Spleen (tissue), 11 donors: Measurements from ENCODE around the gene PCP2. TPM values are rescaled to one million over a fixed set of nuclear protein-coding genes. Genes with fewer than 3 reads are reported as not detected.

Source experiments
- DNase-seq: peaks from one replicate; pipeline ENCODE4 v3.0.0-alpha.2; 2020
- H3K27ac ChIP-seq, 8 donors: fragments of 200-600 bp; sonication (generic) in 7 of 8; 1 replicate in 4 of 8; 2 replicates in 4 of 8; pipeline versions ENCODE4 v1.5.0 to v1.8.0; 2016 to 2021; ENCODE audit warnings: inconsistent platforms in 4 of 8, mild to moderate bottlenecking in 4 of 8, moderate library complexity in 1 of 8
- H3K27me3 ChIP-seq, 7 donors: fragments of 200-600 bp; sonication (generic) in 6 of 7; replicated peaks in 1 of 7; 1 replicate in 4 of 7; 2 replicates in 3 of 7; pipeline versions ENCODE4 v1.5.0 to v1.8.0; 2016 to 2021; ENCODE audit warnings: inconsistent platforms in 3 of 7, mild to moderate bottlenecking in 1 of 7
- H3K36me3 ChIP-seq, 6 donors: fragments of 200-600 bp; sonication (generic) in 5 of 6; 1 replicate in 4 of 6; 2 replicates in 2 of 6; pipeline versions ENCODE4 v1.5.0 to v1.8.0; 2016 to 2021; ENCODE audit warnings: inconsistent platforms in 2 of 6
- H3K4me1 ChIP-seq, 6 donors: fragments of 200-600 bp; sonication (generic) in 5 of 6; 1 replicate in 3 of 6; 2 replicates in 3 of 6; pipeline versions ENCODE4 v1.5.0 to v1.8.0; 2016 to 2021; ENCODE audit warnings: inconsistent platforms in 3 of 6
- H3K4me3 ChIP-seq, 8 donors: fragments of 200-600 bp; sonication (generic) in 7 of 8; 1 replicate in 4 of 8; 2 replicates in 4 of 8; pipeline versions ENCODE4 v1.5.0 to v1.8.0; 2016 to 2021; ENCODE audit warnings: inconsistent platforms in 4 of 8, mild to moderate bottlenecking in 4 of 8, moderate library complexity in 2 of 8
- H3K9me3 ChIP-seq, 8 donors: fragments of 200-600 bp; sonication (generic) in 7 of 8; 1 replicate in 4 of 8; 2 replicates in 4 of 8; pipeline versions ENCODE4 v1.5.0 to v1.8.0; 2016 to 2021; ENCODE audit warnings: inconsistent platforms in 4 of 8
- POLR2A ChIP-seq, 3 donors: fragments of 450-650 bp; IDR thresholded peaks; one replicate each; pipeline ENCODE4 v1.5.1; 2017; ENCODE audit warnings: antibody characterized with exemption in 3 of 3, mild to moderate bottlenecking in 1 of 3
- POLR2AphosphoS5 ChIP-seq, 3 donors: sonication (generic); formaldehyde crosslinking; IDR thresholded peaks; one replicate each; pipeline ENCODE4 v1.5.1; 2017; ENCODE audit warnings: antibody characterized with exemption in 3 of 3
- WGBS, 5 donors: extraction: QIAGEN DNeasy Blood & Tissue Kit in 3 of 5; methylation state at CpG; one replicate each; pipeline versions ENCODE4 v1.1.5 to v1.1.7; 2013 to 2018; 5-methylcytosine and 5-hydroxymethylcytosine counted together
- intact Hi-C: fragments of 100-400 bp; cut with DNase I; formaldehyde crosslinking; loops from one replicate; pipeline ENCODE4 v1.15.0; 2023; ENCODE audit warnings: low total_unique reads
- polyA plus RNA-seq, 3 donors: library from polyadenylated mRNA; stranded (reverse); fragments of 200-250 nt; gene quantifications; one replicate each; pipeline ENCODE4 v1.2.1, GENCODE V29; 2013
- total RNA-seq, 7 donors: library from RNA; depleted of rRNA in 3 of 7; stranded (reverse); fragments of >200 nt in 3 of 7; fragmentation: NEBNext Ultra II Directional in 4 of 7; extraction: Animal tissue kit (Norgen Biotek cat#: 25700) in 4 of 7; gene quantifications; one replicate each; pipeline versions ENCODE4 v1.1.0 to v1.2.1, GENCODE V29; 2016 to 2021
- TF ChIP-seq, protein P1 (sequence below), 11 experiments: fragments of 200-600 bp in 7 of 11; fragments of 450-650 bp in 4 of 11; sonication (generic) in 4 of 11; IDR thresholded peaks in 8 of 11; conservative IDR thresholded peaks in 3 of 11; 1 replicate in 7 of 11; 2 replicates in 4 of 11; pipeline versions ENCODE4 v1.4.0 to v1.8.0; 2016 to 2021; ENCODE audit warnings: antibody characterized with exemption in 11 of 11, inconsistent platforms in 4 of 11, mild to moderate bottlenecking in 1 of 11
- donor health status: healthy with polysubstance abuse.
- donor health status: DM: no; HTN: no; CAD: no; lungs with moderate emphysema.
- donor health status: DM: no; HTN: no; CAD: no.
- donor health status: Bipolar disorder and iron deficiency.
- donor health status: healthy.
- donor health status: DM: no; HTN: no; CAD: no.
- donor health status: DM: yes; HTN: yes; CAD: no.

Gene PCP2
- total and polyA plus RNA-seq, 10 donors, result 1.5 to 5.9 (median 2.5) TPM; not detected in 1

DNA sequence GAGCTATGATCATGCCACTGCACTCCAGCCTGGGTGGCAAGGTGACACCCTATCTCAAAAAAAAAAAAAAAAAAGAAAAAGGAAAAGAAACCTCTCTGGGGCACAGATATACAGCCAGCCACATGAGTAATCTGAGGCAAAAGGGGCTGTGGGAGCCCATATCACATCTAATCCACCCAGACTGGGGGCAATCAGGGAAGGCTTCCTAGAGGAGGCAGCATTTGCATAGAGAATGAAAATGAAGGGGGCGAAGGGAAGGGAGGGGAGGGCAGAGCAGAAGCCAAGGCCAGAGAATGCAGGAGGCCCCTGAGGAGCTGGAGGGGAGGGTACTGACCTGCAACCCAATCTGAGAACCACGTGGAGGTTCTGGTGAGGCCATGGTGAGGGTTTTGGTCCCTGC, 16.6 kb upstream of the PCP2 start:
- WGBS, 5 donors, result 40 to 54% (median 43%) methylated on average over 2 of the region's 2 CpGs
- intact Hi-C loops, result no loop called here
- H3K9me3 ChIP-seq, result no peaks in the 10 kb centered on the region
- no peak for DNase-seq
- H3K27ac ChIP-seq, result no peak overlapping the region
- peaks cover 0 to 30% (median 19%) of the 10 kb centered on the region in 6 donors for H3K36me3 ChIP-seq
- peaks cover 0 to 14% (median 0%) of the 10 kb centered on the region in 7 donors for H3K27me3 ChIP-seq
- TF ChIP-seq, protein P1, sequence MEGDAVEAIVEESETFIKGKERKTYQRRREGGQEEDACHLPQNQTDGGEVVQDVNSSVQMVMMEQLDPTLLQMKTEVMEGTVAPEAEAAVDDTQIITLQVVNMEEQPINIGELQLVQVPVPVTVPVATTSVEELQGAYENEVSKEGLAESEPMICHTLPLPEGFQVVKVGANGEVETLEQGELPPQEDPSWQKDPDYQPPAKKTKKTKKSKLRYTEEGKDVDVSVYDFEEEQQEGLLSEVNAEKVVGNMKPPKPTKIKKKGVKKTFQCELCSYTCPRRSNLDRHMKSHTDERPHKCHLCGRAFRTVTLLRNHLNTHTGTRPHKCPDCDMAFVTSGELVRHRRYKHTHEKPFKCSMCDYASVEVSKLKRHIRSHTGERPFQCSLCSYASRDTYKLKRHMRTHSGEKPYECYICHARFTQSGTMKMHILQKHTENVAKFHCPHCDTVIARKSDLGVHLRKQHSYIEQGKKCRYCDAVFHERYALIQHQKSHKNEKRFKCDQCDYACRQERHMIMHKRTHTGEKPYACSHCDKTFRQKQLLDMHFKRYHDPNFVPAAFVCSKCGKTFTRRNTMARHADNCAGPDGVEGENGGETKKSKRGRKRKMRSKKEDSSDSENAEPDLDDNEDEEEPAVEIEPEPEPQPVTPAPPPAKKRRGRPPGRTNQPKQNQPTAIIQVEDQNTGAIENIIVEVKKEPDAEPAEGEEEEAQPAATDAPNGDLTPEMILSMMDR (IDR thresholded peaks at IDR 0.05 in 8 of 11, conservative IDR thresholded peaks at IDR 0.05 in 3 of 11), result no peak
- TF ChIP-seq POLR2AphosphoS5 (IDR thresholded peaks at IDR 0.05) (no peak), POLR2A (IDR thresholded peaks at IDR 0.05) (no peak)
- peaks cover 3 to 61% (median 14%) of the 10 kb centered on the region in 6 donors for H3K4me1 ChIP-seq
- no peak overlapping the region for H3K4me3 ChIP-seq

DNA sequence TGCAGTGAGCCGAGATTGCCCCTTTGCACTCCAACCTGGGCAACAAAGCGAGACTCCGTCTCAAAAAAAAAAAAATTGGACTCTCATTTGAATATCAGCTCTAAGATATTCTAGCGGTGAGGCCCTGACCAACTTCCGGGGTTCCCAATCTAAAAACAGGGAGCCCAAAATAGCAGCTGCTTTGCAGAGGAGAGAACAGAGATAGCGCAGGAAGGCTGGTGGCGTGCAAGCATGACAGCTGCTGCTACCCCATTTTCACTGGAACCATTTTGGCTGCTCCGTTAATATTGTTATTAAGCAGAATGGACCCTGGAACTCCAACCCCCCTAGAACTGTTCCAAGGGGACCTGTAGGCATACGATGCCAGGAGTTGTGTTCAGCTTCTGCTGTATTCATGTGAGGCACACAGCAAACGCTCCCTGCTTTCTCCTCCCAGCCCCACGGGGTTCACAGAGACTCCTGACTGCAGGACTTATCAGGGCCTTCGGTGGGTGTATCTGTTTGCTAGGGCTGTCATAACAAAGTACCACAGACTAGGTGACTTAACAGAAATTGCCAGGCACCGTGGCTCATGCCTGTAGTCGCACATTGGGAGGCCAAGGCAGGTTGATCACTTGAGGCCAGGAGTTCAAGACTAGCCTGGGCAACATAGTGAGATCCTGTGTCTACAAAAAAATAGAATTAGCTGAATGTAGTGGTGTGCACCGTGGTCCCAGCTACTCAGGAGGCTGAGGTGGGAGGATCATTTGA, 14.9 kb upstream of the PCP2 start:
- intact Hi-C loops, result no loop called here
- WGBS, 5 donors, result 83 to 88% (median 85%) methylated on average over 15 of the region's 15 CpGs
- DNase-seq, result no peak

DNA sequence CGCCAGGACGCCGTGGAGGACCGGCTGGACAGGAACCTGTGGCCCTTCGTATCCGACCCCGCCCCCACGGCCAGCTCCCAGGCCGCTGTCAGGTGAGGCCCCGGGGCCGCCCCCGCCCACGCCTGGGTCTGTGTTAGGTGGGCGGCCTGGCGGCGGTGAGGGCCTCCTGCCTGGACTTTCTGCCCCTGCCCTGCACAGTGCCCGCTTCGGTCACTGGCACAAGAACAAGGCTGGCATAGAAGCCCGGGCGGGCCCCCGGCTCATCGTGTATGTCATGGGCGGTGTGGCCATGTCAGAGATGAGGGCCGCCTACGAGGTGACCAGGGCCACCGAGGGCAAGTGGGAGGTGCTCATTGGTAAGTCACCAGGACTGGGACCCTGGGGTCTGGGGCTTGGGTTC, 13.6 kb upstream of the PCP2 start:
- Histone ChIP-seq H3K4me3 (no peak overlapping the region), H3K36me3 (peaks cover 0 to 53% (median 33%) of the 10 kb centered on the region in 6 donors), H3K4me1 (peaks cover 0 to 43% (median 11%) of the 10 kb centered on the region in 6 donors), H3K27ac (peak overlapping the region in 1 of 8 donors; percentile 84), H3K27me3 (peaks cover 0 to 14% (median 0%) of the 10 kb centered on the region in 7 donors), H3K9me3 (no peaks in the 10 kb centered on the region)
- 91 to 97% (median 95%) methylated on average over 7 to 26 of the region's 26 CpGs for WGBS, 5 donors
- intact Hi-C loops, result no loop called here
- DNase-seq, result no peak
- TF ChIP-seq POLR2A (IDR thresholded peaks at IDR 0.05) (no peak), POLR2AphosphoS5 (IDR thresholded peaks at IDR 0.05) (peak in 1 of 3 donors; percentile 60)
- TF ChIP-seq, protein P1 (IDR thresholded peaks at IDR 0.05 in 8 of 11, conservative IDR thresholded peaks at IDR 0.05 in 3 of 11), result no peak

More for the DNA sequence above, 14.9 kb upstream of the PCP2 start:
- Histone ChIP-seq H3K4me3 (no peak overlapping the region), H3K4me1 (peaks cover 3 to 56% (median 17%) of the 10 kb centered on the region in 6 donors), H3K9me3 (no peaks in the 10 kb centered on the region), H3K27me3 (peaks cover 0 to 14% (median 0%) of the 10 kb centered on the region in 7 donors), H3K36me3 (peaks cover 0 to 41% (median 27%) of the 10 kb centered on the region in 6 donors), H3K27ac (no peak overlapping the region)
- TF ChIP-seq, protein P1 (IDR thresholded peaks at IDR 0.05 in 8 of 11, conservative IDR thresholded peaks at IDR 0.05 in 3 of 11), result no peak
- TF ChIP-seq POLR2AphosphoS5 (IDR thresholded peaks at IDR 0.05) (no peak), POLR2A (IDR thresholded peaks at IDR 0.05) (no peak)

DNA sequence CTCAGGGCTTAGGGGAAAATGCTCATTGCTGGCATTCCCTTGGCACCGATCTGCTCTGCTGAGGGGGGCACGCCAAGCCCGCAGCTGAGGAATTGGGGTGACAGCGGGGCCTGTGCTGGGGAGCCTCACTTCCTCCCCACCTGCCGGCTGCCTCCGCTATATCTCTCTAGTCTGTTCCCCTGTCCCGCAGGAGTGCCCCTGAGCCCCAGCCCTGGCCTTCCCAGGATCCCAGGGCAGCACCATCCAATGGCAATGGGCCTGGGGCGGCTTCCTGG, 12.8 kb upstream of the PCP2 start:
- peaks cover 0 to 35% (median 4%) of the 10 kb centered on the region in 6 donors for H3K4me1 ChIP-seq
- H3K4me3 ChIP-seq, result peak overlapping the region in 3 of 8 donors; percentile 7 to 12 (median 8)
- WGBS, 5 donors, result 70 to 90% (median 86%) methylated on average over 2 to 8 of the region's 8 CpGs
- peak overlapping the region in 4 of 8 donors; percentile 74 to 84 (median 79) for H3K27ac ChIP-seq
- no peaks in the 10 kb centered on the region for H3K9me3 ChIP-seq
- peak in 1 of 3 donors; percentile 65 for TF ChIP-seq POLR2AphosphoS5 (IDR thresholded peaks at IDR 0.05)
- no peak for TF ChIP-seq POLR2A (IDR thresholded peaks at IDR 0.05)
- H3K27me3 ChIP-seq, result peaks cover 0 to 10% (median 0%) of the 10 kb centered on the region in 7 donors
- DNase-seq, result no peak
- peaks cover 0 to 61% (median 38%) of the 10 kb centered on the region in 6 donors for H3K36me3 ChIP-seq
- intact Hi-C loops, result no loop called here
